Measurements from ENCODE around the gene PMM2. TPM values are rescaled to one million over a fixed set of nuclear protein-coding genes. Genes with fewer than 3 reads are reported as not detected.
"Not testable (repeated sequence)": the region's sequence is repeated elsewhere in the genome, so short reads cannot be mapped to it uniquely, and the experiment has no call there.

Gene PMM2
- polyA plus RNA-seq, result 10 to 100 TPM; 21.1 to 48.1 (median 36.0) TPM
- long read RNA-seq, donor 1, result 0 reads
- long read RNA-seq, donor 2, full-length matches to known transcripts, result 8 of 8 reads
- long read RNA-seq, donor 2, partial matches to known transcripts, result 0 of 8 reads
- long read RNA-seq, donor 2, other reads (novel, unspliced or antisense), result 0 of 8 reads
- long read RNA-seq, donor 3, full-length matches to known transcripts, result 11 of 11 reads
- long read RNA-seq, donor 3, partial matches to known transcripts, result 0 of 11 reads
- long read RNA-seq, donor 3, other reads (novel, unspliced or antisense), result 0 of 11 reads
- long read RNA-seq, donor 4, partial matches to known transcripts, result 0 of 1 reads
- long read RNA-seq, donor 4, other reads (novel, unspliced or antisense), result 0 of 1 reads
- long read RNA-seq, donor 5, partial matches to known transcripts, result 0 of 2 reads
- long read RNA-seq, donor 5, other reads (novel, unspliced or antisense), result 0 of 2 reads
- long read RNA-seq, donor 6, full-length matches to known transcripts, result 6 of 6 reads
- long read RNA-seq, donor 6, partial matches to known transcripts, result 0 of 6 reads
- long read RNA-seq, donor 6, other reads (novel, unspliced or antisense), result 0 of 6 reads
- long read RNA-seq, donor 7, partial matches to known transcripts, result 7 of 12 reads
- long read RNA-seq, donor 7, other reads (novel, unspliced or antisense), result 0 of 12 reads
- long read RNA-seq, donor 8, partial matches to known transcripts, result 0 of 1 reads
- long read RNA-seq, donor 8, other reads (novel, unspliced or antisense), result 0 of 1 reads
- long read RNA-seq, donor 9, full-length matches to known transcripts, result 3 of 3 reads
- long read RNA-seq, donor 9, partial matches to known transcripts, result 0 of 3 reads
- long read RNA-seq, donor 9, other reads (novel, unspliced or antisense), result 0 of 3 reads
- long read RNA-seq, donor 10, full-length matches to known transcripts, result 15 of 25 reads
- long read RNA-seq, donor 10, partial matches to known transcripts, result 10 of 25 reads
- long read RNA-seq, donor 10, other reads (novel, unspliced or antisense), result 0 of 25 reads

DNA sequence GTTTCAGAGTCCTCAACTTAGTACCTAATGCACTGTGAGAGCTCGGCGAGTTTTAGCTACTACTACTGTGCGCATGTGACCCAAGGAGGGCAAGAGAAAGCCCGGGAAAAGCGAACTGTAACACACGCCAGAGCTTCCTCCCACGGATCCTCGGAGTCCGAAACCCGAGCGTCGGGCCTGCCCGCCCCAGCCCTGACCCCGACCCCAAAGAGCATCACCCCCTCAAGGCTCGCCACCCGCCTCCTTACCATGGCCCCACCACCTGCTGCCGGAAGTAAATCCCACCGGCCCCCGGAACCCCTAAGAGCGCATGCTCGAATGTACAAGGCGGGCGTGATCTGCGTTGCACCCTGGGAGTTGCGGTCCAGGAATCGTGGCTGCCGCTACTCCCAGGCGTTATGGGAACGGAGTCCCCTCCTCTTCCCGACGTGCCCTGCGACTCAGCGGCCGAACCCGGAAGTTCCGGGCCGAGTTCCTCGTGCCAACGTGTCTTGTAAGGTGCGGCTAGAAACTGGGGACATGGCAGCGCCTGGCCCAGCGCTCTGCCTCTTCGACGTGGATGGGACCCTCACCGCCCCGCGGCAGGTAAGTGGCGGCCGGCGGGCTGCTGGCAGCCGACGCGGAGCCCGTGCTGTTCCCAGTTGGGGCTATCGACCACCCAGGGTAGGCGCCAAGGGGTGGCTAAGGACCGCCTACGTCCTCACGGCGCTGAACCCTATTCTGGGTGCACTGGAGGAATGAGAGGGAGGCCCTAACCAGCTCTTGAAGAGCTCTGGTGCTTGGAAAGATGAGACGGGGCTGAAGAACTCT is at the start of gene PMM2, which contains the start of gene TMEM186:
PMM2 (plus strand) TSS at position 476 of the 810 bp plus-strand sequence; CDS start at position 520, 44 bp downstream.
TMEM186 (minus strand) TSS at position 276 of the 810 bp plus-strand sequence; CDS start at position 251, 25 bp downstream.
- FAIRE-seq (no peak), DNase-seq (peak; percentile 98 to 99)
- Histone ChIP-seq H3K9me3 (ENCODE audit: control insufficient read depth in 2 of 2, insufficient read depth in 1 of 2, low read depth in 1 of 2, low read length in 1 of 2) (no peaks in the 10 kb centered on the region), H3K27ac (ENCODE audit: low read depth in 1 of 3, low read length in 2 of 3) (peak within 1 kb of the TSS; percentile 80 to 93 (median 85)), H3K4me1 (ENCODE audit: control insufficient read depth in 3 of 3, insufficient read depth in 2 of 3, low read depth in 1 of 3, low read length in 2 of 3) (peaks cover 2 to 31% (median 6%) of the 10 kb centered on the region in 3 donors), H3K27me3 (ENCODE audit: control insufficient read depth in 3 of 3, insufficient read depth in 3 of 3, low read length in 3 of 3) (no peaks in the 10 kb centered on the region), H3K36me3 (ENCODE audit: control insufficient read depth in 3 of 3, insufficient read depth in 2 of 3, low read depth in 1 of 3, low read length in 3 of 3) (peaks cover 5 to 20% (median 5%) of the 10 kb centered on the region in 3 donors), H3K4me3 (ENCODE audit: low read depth in 1 of 3, low read length in 3 of 3) (peak within 1 kb of the TSS; percentile 77 to 88 (median 83))
- WGBS, 3 donors, result 0 to 1% (median 1%) methylated on average over 59 to 61 of the region's 61 CpGs

GRCh38 chr16:8748944-8749343 is 48.7 kb upstream of the PMM2 start:
- not testable (repeated sequence) for H3K4me3 ChIP-seq (ENCODE audit: low read depth in 1 of 3, low read length in 3 of 3); H3K9me3 ChIP-seq (ENCODE audit: control insufficient read depth in 2 of 2, insufficient read depth in 1 of 2, low read depth in 1 of 2, low read length in 1 of 2); H3K27ac ChIP-seq (ENCODE audit: low read depth in 1 of 3, low read length in 2 of 3); DNase-seq; H3K27me3 ChIP-seq (ENCODE audit: control insufficient read depth in 3 of 3, insufficient read depth in 3 of 3, low read length in 3 of 3); FAIRE-seq
- Histone ChIP-seq H3K4me1 (ENCODE audit: control insufficient read depth in 3 of 3, insufficient read depth in 2 of 3, low read depth in 1 of 3, low read length in 2 of 3) (peaks cover 0 to 22% (median 0%) of the 10 kb centered on the region in 3 donors), H3K36me3 (ENCODE audit: control insufficient read depth in 3 of 3, insufficient read depth in 2 of 3, low read depth in 1 of 3, low read length in 3 of 3) (peaks cover 0 to 54% (median 2%) of the 10 kb centered on the region in 3 donors)
- 84 to 87% (median 86%) methylated on average over 9 of the region's 9 CpGs for WGBS, 3 donors

GRCh38 chr16:8751481-8752311 is 45.9 kb upstream of the PMM2 start:
- Histone ChIP-seq H3K27ac (ENCODE audit: low read depth in 1 of 3, low read length in 2 of 3) (peak overlapping the region in 1 of 3 donors; percentile 50), H3K4me3 (ENCODE audit: low read depth in 1 of 3, low read length in 3 of 3) (no peak overlapping the region), H3K27me3 (ENCODE audit: control insufficient read depth in 3 of 3, insufficient read depth in 3 of 3, low read length in 3 of 3) (no peaks in the 10 kb centered on the region), H3K36me3 (ENCODE audit: control insufficient read depth in 3 of 3, insufficient read depth in 2 of 3, low read depth in 1 of 3, low read length in 3 of 3) (peaks cover 0 to 41% (median 2%) of the 10 kb centered on the region in 3 donors), H3K4me1 (ENCODE audit: control insufficient read depth in 3 of 3, insufficient read depth in 2 of 3, low read depth in 1 of 3, low read length in 2 of 3) (peaks cover 0 to 30% (median 0%) of the 10 kb centered on the region in 3 donors), H3K9me3 (ENCODE audit: control insufficient read depth in 2 of 2, insufficient read depth in 1 of 2, low read depth in 1 of 2, low read length in 1 of 2) (no peaks in the 10 kb centered on the region)
- DNase-seq, result peak; percentile 75 to 76
- 22 to 61% (median 45%) methylated on average over 14 of the region's 14 CpGs for WGBS, 3 donors
- no peak for FAIRE-seq

DNA sequence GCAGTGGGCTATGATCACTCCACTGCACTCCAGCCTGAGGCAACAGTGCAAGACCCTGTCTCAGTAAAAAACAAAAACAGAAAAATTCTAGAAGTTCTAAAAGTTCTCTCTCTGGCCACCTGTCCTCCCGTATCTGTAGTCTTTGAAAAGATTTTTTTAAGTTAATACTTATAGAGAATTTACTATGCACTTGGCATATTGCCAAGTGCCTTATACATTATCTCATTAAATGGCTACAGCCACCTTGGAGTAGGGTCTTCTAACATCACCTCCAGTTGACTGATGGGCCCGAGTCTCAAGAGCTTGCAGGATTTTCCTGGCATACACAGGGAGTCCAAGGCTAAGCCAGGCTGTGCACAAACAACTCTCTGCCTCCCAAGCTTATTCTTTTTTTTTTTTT is 44.9 kb upstream of the PMM2 start:
- H3K27ac ChIP-seq (ENCODE audit: low read depth in 1 of 3, low read length in 2 of 3), result peak overlapping the region in 1 of 3 donors; percentile 50
- no peaks in the 10 kb centered on the region for H3K9me3 ChIP-seq (ENCODE audit: control insufficient read depth in 2 of 2, insufficient read depth in 1 of 2, low read depth in 1 of 2, low read length in 1 of 2)
- no peak overlapping the region for H3K4me3 ChIP-seq (ENCODE audit: low read depth in 1 of 3, low read length in 3 of 3)
- no peak for FAIRE-seq
- 17 to 34% (median 27%) methylated on average over 2 of the region's 2 CpGs for WGBS, 3 donors
- H3K36me3 ChIP-seq (ENCODE audit: control insufficient read depth in 3 of 3, insufficient read depth in 2 of 3, low read depth in 1 of 3, low read length in 3 of 3), result peaks cover 0 to 48% (median 4%) of the 10 kb centered on the region in 3 donors
- peak in 1 of 2 donors; percentile 24 for DNase-seq
- peaks cover 0 to 30% (median 0%) of the 10 kb centered on the region in 3 donors for H3K4me1 ChIP-seq (ENCODE audit: control insufficient read depth in 3 of 3, insufficient read depth in 2 of 3, low read depth in 1 of 3, low read length in 2 of 3)
- no peaks in the 10 kb centered on the region for H3K27me3 ChIP-seq (ENCODE audit: control insufficient read depth in 3 of 3, insufficient read depth in 3 of 3, low read length in 3 of 3)

GRCh38 chr16:8753416-8754054 is 44.1 kb upstream of the PMM2 start:
- H3K36me3 ChIP-seq (ENCODE audit: control insufficient read depth in 3 of 3, insufficient read depth in 2 of 3, low read depth in 1 of 3, low read length in 3 of 3), result peaks cover 0 to 55% (median 5%) of the 10 kb centered on the region in 3 donors
- peak; percentile 81 to 90 for DNase-seq
- WGBS, 3 donors, result 21 to 50% (median 28%) methylated on average over 9 of the region's 9 CpGs
- FAIRE-seq, result no peak
- H3K27me3 ChIP-seq (ENCODE audit: control insufficient read depth in 3 of 3, insufficient read depth in 3 of 3, low read length in 3 of 3), result no peaks in the 10 kb centered on the region
- peak overlapping the region; percentile 11 to 79 (median 58) for H3K27ac ChIP-seq (ENCODE audit: low read depth in 1 of 3, low read length in 2 of 3)
- H3K9me3 ChIP-seq (ENCODE audit: control insufficient read depth in 2 of 2, insufficient read depth in 1 of 2, low read depth in 1 of 2, low read length in 1 of 2), result no peaks in the 10 kb centered on the region
- peaks cover 0 to 30% (median 0%) of the 10 kb centered on the region in 3 donors for H3K4me1 ChIP-seq (ENCODE audit: control insufficient read depth in 3 of 3, insufficient read depth in 2 of 3, low read depth in 1 of 3, low read length in 2 of 3)
- H3K4me3 ChIP-seq (ENCODE audit: low read depth in 1 of 3, low read length in 3 of 3), result no peak overlapping the region

- FAIRE-seq (no peak), DNase-seq (no peak)
- WGBS, 3 donors, result 81 to 95% (median 92%) methylated on average over 5 of the region's 5 CpGs
- Histone ChIP-seq H3K4me1 (ENCODE audit: control insufficient read depth in 3 of 3, insufficient read depth in 2 of 3, low read depth in 1 of 3, low read length in 2 of 3) (peaks cover 0 to 22% (median 0%) of the 10 kb centered on the region in 3 donors), H3K27ac (ENCODE audit: low read depth in 1 of 3, low read length in 2 of 3) (no peak overlapping the region), H3K36me3 (ENCODE audit: control insufficient read depth in 3 of 3, insufficient read depth in 2 of 3, low read depth in 1 of 3, low read length in 3 of 3) (peaks cover 0 to 58% (median 8%) of the 10 kb centered on the region in 3 donors), H3K27me3 (ENCODE audit: control insufficient read depth in 3 of 3, insufficient read depth in 3 of 3, low read length in 3 of 3) (no peaks in the 10 kb centered on the region), H3K9me3 (ENCODE audit: control insufficient read depth in 2 of 2, insufficient read depth in 1 of 2, low read depth in 1 of 2, low read length in 1 of 2) (no peaks in the 10 kb centered on the region), H3K4me3 (ENCODE audit: low read depth in 1 of 3, low read length in 3 of 3) (no peak overlapping the region)
These were observed 40.9 kb upstream of the PMM2 start for GRCh38 chr16:8756755-8757154.

DNA sequence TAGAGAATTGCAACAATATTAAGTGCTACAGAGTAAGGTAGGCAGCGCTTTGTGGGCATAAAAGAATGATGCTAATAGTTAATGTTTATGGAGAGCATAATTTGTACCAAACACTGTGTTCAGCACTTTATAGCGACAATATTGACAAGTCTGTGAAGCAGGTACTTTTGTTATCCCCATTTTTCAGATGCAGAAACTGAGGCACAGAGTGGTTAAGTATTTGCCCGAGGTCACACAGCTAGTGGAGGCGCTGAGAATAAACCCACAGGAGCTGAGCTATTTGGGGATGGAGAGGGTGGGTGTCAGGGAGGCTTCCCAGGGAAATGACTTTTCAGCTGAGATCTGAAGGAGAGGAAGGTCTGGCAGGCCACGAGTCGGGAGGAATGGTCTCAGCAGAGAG is 39.6 kb upstream of the PMM2 start:
- FAIRE-seq (no peak), DNase-seq (no peak)
- Histone ChIP-seq H3K4me3 (ENCODE audit: low read depth in 1 of 3, low read length in 3 of 3) (no peak overlapping the region), H3K27me3 (ENCODE audit: control insufficient read depth in 3 of 3, insufficient read depth in 3 of 3, low read length in 3 of 3) (no peaks in the 10 kb centered on the region), H3K27ac (ENCODE audit: low read depth in 1 of 3, low read length in 2 of 3) (no peak overlapping the region), H3K36me3 (ENCODE audit: control insufficient read depth in 3 of 3, insufficient read depth in 2 of 3, low read depth in 1 of 3, low read length in 3 of 3) (peaks cover 0 to 59% (median 8%) of the 10 kb centered on the region in 3 donors), H3K9me3 (ENCODE audit: control insufficient read depth in 2 of 2, insufficient read depth in 1 of 2, low read depth in 1 of 2, low read length in 1 of 2) (no peaks in the 10 kb centered on the region), H3K4me1 (ENCODE audit: control insufficient read depth in 3 of 3, insufficient read depth in 2 of 3, low read depth in 1 of 3, low read length in 2 of 3) (peaks cover 0 to 12% (median 0%) of the 10 kb centered on the region in 3 donors)
- 92 to 94% (median 94%) methylated on average over 6 of the region's 6 CpGs for WGBS, 3 donors

All from small intestine (tissue), 16 donors.